K562 (cell line): ENCODE data around the gene AGRP. TPM values are rescaled to one million over a fixed set of nuclear protein-coding genes. Genes with fewer than 3 reads are reported as not detected.

Experiments
- ARHGAP35 ChIP-seq: fragments of 450-650 bp; IDR thresholded peaks from 2 replicates; pipeline ENCODE4 v1.6.1; 2018; ENCODE audit not compliant: partially characterized antibody
- GATAD2B ChIP-seq: fragments of 450-650 bp; IDR thresholded peaks from 2 replicates; pipeline ENCODE4 v1.6.1; 2017; ENCODE audit warnings: mild to moderate bottlenecking, borderline replicate concordance
- HLTF ChIP-seq: fragments of 450-650 bp; IDR thresholded peaks from 2 replicates; pipeline ENCODE4 v1.6.1; 2016
- HNRNPK ChIP-seq: fragments of 200-400 bp; formaldehyde crosslinking; IDR thresholded peaks from one replicate; pipeline ENCODE4 v1.6.1; 2018; ENCODE audit warnings: mild to moderate bottlenecking, low read depth, low read length; ENCODE audit not compliant: poor library complexity, severe bottlenecking
- MTF1 ChIP-seq: fragments of 250-450 bp; sonication (Bioruptor Pico); IDR thresholded peaks from 2 replicates; pipeline ENCODE4 v1.9.0; 2021; ENCODE audit warnings: moderate library complexity, mild to moderate bottlenecking, inconsistent platforms, borderline replicate concordance
- NFE2L1 ChIP-seq: fragments of 450-650 bp; IDR thresholded peaks from 2 replicates; pipeline ENCODE4 v1.6.1; 2016; ENCODE audit warnings: missing genetic modification characterization, low read depth, mild to moderate bottlenecking, missing compliant biosample characterization, moderate library complexity, borderline replicate concordance
- NFIC ChIP-seq: fragments of 450-650 bp; IDR thresholded peaks from 2 replicates; pipeline ENCODE4 v1.6.1; 2017; ENCODE audit warnings: mild to moderate bottlenecking, inconsistent platforms
- NR2C2 ChIP-seq, 2 experiments: fragments of 200-800 bp in 1 of 2; sonication (Bioruptor generic) in 1 of 2; sonication (generic) in 1 of 2; formaldehyde crosslinking in 1 of 2; IDR thresholded peaks; 2 replicates each; pipeline versions ENCODE4 v1.6.1 to v1.8.0; 2016 to 2022; ENCODE audit warnings: mild to moderate bottlenecking in 1 of 2, missing compliant biosample characterization in 1 of 2, missing genetic modification characterization in 1 of 2, missing genetic modification reagents in 1 of 2
- POLR2AphosphoS2 ChIP-seq: IDR thresholded peaks from 2 replicates; pipeline ENCODE4 v1.6.1; 2012; ENCODE audit warnings: low read length, improper control_type of control experiment
- SRF ChIP-seq, 2 experiments: fragments of 250-450, 450-650 bp in 1 of 2; sonication (Bioruptor Pico) in 1 of 2; sonication (generic) in 1 of 2; formaldehyde crosslinking; IDR thresholded peaks; 2 replicates each; pipeline versions ENCODE4 v1.5.0 to v1.5.1; 2020 to 2022; ENCODE audit warnings: mild to moderate bottlenecking in 1 of 2, missing genetic modification reagents in 1 of 2
- SRSF3 ChIP-seq: fragments of 200-400 bp; formaldehyde crosslinking; IDR thresholded peaks from 2 replicates; pipeline ENCODE4 v1.6.1; 2016; ENCODE audit warnings: mild to moderate bottlenecking, low read length, moderate library complexity; ENCODE audit not compliant: insufficient read depth
- polyA plus RNA-seq, 8 experiments: library from polyadenylated mRNA; depleted of rRNA in 4 of 8; stranded (reverse) in 5 of 8; unstranded in 3 of 8; fragments of >200 nt; fragmentation: Nextera tagmentation in 2 of 8; fragmentation: Illumina TruSeq in 1 of 8; extraction: Ambion mirVana in 2 of 8; extraction: Trizol in 1 of 8; gene quantifications; 2 replicates each; pipeline versions ENCODE4 v1.2.1 to v1.2.3, GENCODE V29; 2011 to 2014; ENCODE audit warnings: inconsistent platforms in 1 of 8, missing spikeins in 1 of 8
- total RNA-seq, 7 experiments: library from RNA; depleted of rRNA in 6 of 7; stranded (reverse); fragments of >200 nt in 6 of 7; fragmentation: Illumina TruSeq in 2 of 7; extraction: Trizol in 2 of 7; gene quantifications; 2 replicates each; pipeline versions ENCODE4 v1.2.1 to v1.2.3, GENCODE V29; 2011 to 2021; ENCODE audit warnings: low replicate concordance in 1 of 7
- TF ChIP-seq, protein P1 (sequence below): sonication (generic); formaldehyde crosslinking; IDR thresholded peaks from 2 replicates; pipeline ENCODE4 v1.8.0; 2022; ENCODE audit warnings: missing genetic modification reagents, mild to moderate bottlenecking, borderline replicate concordance
- TF ChIP-seq, protein P2 (sequence below): sonication (generic); formaldehyde crosslinking; IDR thresholded peaks from 2 replicates; pipeline ENCODE4 v1.5.0; 2020; ENCODE audit warnings: missing genetic modification reagents
- TF ChIP-seq, protein P3 (sequence below): sonication (generic); formaldehyde crosslinking; IDR thresholded peaks from 2 replicates; pipeline ENCODE4 v1.8.0; 2023; ENCODE audit warnings: mild to moderate bottlenecking, missing genetic modification reagents
- TF ChIP-seq, protein P4 (sequence below): fragments of 150-350 bp; IDR thresholded peaks from 2 replicates; pipeline ENCODE4 v1.6.1; 2014; ENCODE audit warnings: low read depth, mild to moderate bottlenecking, low read length, borderline replicate concordance
- TF ChIP-seq, protein P5 (sequence below): fragments of 250-450 bp; sonication (Bioruptor Pico); IDR thresholded peaks from 2 replicates; pipeline ENCODE4 v1.9.0; 2021; ENCODE audit warnings: mild to moderate bottlenecking

The AGRP gene
- total and polyA plus RNA-seq, 9 of the 15 experiments (the other 6 are each of a cell fraction or from before 2014, with no cell fraction given) = not detected

DNA sequence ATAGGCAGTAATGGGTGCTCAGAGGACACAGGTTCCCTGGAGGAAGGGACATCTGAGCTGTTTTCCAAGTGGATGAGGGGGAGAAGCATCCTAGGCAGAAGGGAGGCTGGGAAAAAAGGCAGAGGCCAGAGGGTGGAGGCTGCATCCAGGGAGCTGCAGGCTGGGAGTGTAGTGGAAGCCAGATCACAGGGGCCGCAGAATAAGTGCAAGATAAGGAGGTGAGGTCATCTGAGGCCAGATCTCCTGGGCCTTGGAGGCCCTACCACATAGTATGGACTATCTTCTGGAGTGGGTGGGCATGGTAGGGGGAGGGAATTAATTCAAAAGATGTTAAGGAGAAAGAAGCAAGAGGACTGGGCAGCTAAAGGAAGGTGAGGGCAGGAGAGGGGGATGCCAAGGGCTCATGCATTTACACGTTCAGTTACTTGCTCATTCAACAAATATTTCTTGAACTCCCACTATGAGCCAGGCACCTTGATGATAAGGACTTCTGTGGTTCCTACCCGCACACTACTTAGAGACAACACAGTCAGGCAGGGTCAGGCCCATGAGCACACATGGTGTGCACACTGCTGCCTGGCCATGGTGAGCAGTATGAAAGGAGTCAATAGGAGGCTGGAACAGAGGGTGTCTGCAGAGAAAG lies 42.9 kb upstream of the AGRP start (continued):
- TF ChIP-seq, protein P1, sequence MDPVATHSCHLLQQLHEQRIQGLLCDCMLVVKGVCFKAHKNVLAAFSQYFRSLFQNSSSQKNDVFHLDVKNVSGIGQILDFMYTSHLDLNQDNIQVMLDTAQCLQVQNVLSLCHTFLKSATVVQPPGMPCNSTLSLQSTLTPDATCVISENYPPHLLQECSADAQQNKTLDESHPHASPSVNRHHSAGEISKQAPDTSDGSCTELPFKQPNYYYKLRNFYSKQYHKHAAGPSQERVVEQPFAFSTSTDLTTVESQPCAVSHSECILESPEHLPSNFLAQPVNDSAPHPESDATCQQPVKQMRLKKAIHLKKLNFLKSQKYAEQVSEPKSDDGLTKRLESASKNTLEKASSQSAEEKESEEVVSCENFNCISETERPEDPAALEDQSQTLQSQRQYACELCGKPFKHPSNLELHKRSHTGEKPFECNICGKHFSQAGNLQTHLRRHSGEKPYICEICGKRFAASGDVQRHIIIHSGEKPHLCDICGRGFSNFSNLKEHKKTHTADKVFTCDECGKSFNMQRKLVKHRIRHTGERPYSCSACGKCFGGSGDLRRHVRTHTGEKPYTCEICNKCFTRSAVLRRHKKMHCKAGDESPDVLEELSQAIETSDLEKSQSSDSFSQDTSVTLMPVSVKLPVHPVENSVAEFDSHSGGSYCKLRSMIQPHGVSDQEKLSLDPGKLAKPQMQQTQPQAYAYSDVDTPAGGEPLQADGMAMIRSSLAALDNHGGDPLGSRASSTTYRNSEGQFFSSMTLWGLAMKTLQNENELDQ (CRISPR knock-in tag) = no peak
- TF ChIP-seq MTF1 (CRISPR knock-in tag) = no peak
- TF ChIP-seq, protein P2, sequence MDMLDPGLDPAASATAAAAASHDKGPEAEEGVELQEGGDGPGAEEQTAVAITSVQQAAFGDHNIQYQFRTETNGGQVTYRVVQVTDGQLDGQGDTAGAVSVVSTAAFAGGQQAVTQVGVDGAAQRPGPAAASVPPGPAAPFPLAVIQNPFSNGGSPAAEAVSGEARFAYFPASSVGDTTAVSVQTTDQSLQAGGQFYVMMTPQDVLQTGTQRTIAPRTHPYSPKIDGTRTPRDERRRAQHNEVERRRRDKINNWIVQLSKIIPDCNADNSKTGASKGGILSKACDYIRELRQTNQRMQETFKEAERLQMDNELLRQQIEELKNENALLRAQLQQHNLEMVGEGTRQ (CRISPR knock-in tag) = no peak
- TF ChIP-seq NFE2L1 (tag) = no peak
- TF ChIP-seq, protein P3, sequence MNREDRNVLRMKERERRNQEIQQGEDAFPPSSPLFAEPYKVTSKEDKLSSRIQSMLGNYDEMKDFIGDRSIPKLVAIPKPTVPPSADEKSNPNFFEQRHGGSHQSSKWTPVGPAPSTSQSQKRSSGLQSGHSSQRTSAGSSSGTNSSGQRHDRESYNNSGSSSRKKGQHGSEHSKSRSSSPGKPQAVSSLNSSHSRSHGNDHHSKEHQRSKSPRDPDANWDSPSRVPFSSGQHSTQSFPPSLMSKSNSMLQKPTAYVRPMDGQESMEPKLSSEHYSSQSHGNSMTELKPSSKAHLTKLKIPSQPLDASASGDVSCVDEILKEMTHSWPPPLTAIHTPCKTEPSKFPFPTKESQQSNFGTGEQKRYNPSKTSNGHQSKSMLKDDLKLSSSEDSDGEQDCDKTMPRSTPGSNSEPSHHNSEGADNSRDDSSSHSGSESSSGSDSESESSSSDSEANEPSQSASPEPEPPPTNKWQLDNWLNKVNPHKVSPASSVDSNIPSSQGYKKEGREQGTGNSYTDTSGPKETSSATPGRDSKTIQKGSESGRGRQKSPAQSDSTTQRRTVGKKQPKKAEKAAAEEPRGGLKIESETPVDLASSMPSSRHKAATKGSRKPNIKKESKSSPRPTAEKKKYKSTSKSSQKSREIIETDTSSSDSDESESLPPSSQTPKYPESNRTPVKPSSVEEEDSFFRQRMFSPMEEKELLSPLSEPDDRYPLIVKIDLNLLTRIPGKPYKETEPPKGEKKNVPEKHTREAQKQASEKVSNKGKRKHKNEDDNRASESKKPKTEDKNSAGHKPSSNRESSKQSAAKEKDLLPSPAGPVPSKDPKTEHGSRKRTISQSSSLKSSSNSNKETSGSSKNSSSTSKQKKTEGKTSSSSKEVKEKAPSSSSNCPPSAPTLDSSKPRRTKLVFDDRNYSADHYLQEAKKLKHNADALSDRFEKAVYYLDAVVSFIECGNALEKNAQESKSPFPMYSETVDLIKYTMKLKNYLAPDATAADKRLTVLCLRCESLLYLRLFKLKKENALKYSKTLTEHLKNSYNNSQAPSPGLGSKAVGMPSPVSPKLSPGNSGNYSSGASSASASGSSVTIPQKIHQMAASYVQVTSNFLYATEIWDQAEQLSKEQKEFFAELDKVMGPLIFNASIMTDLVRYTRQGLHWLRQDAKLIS (CRISPR knock-in tag) = no peak
- no peak for TF ChIP-seq HLTF
- TF ChIP-seq, protein P4, sequence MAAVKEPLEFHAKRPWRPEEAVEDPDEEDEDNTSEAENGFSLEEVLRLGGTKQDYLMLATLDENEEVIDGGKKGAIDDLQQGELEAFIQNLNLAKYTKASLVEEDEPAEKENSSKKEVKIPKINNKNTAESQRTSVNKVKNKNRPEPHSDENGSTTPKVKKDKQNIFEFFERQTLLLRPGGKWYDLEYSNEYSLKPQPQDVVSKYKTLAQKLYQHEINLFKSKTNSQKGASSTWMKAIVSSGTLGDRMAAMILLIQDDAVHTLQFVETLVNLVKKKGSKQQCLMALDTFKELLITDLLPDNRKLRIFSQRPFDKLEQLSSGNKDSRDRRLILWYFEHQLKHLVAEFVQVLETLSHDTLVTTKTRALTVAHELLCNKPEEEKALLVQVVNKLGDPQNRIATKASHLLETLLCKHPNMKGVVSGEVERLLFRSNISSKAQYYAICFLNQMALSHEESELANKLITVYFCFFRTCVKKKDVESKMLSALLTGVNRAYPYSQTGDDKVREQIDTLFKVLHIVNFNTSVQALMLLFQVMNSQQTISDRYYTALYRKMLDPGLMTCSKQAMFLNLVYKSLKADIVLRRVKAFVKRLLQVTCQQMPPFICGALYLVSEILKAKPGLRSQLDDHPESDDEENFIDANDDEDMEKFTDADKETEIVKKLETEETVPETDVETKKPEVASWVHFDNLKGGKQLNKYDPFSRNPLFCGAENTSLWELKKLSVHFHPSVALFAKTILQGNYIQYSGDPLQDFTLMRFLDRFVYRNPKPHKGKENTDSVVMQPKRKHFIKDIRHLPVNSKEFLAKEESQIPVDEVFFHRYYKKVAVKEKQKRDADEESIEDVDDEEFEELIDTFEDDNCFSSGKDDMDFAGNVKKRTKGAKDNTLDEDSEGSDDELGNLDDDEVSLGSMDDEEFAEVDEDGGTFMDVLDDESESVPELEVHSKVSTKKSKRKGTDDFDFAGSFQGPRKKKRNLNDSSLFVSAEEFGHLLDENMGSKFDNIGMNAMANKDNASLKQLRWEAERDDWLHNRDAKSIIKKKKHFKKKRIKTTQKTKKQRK = no peak
- TF ChIP-seq, protein P5, sequence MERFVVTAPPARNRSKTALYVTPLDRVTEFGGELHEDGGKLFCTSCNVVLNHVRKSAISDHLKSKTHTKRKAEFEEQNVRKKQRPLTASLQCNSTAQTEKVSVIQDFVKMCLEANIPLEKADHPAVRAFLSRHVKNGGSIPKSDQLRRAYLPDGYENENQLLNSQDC (CRISPR knock-in tag) = no peak
- no peak for TF ChIP-seq NR2C2 (CRISPR knock-in tag; IDR thresholded peaks at IDR 0.05)
- TF ChIP-seq NR2C2 (tag; IDR thresholded peaks at IDR 0.05) = peak; percentile 39; the same call in 1 of the 2 replicates
- no peak for TF ChIP-seq ARHGAP35
- no peak for TF ChIP-seq NFIC
- TF ChIP-seq HNRNPK = no peak
- TF ChIP-seq GATAD2B = no peak
- no peak for TF ChIP-seq SRF (CRISPR knock-in tag; IDR thresholded peaks at IDR 0.05)
- TF ChIP-seq SRSF3 = no peak
- no peak for TF ChIP-seq POLR2AphosphoS2
